Esophagus muscularis mucosa (tissue), 4 donors: ENCODE measurements around the gene TRMT1. TPM values are rescaled to one million over a fixed set of nuclear protein-coding genes. Genes with fewer than 3 reads are reported as not detected.

ENCODE experiments used
- DNase-seq: peaks from one replicate; pipeline ENCODE4 v3.0.0-alpha.2; 2017; ENCODE audit errors: extremely low spot score
- H3K27ac ChIP-seq, 4 donors: fragments of 200-600 bp; sonication (generic); replicated peaks in 1 of 4; 1 replicate in 3 of 4; 2 replicates in 1 of 4; pipeline ENCODE4 v1.5.1; 2016 to 2019; ENCODE audit warnings: mild to moderate bottlenecking in 1 of 4
- H3K27me3 ChIP-seq, 4 donors: fragments of 200-600 bp; sonication (generic); one replicate each; pipeline versions ENCODE4 v1.5.1 to v1.6.0; 2016 to 2019
- H3K36me3 ChIP-seq, 4 donors: fragments of 200-600 bp; sonication (generic); one replicate each; pipeline ENCODE4 v1.5.1; 2016 to 2019
- H3K4me1 ChIP-seq, 4 donors: fragments of 200-600 bp; sonication (generic); one replicate each; pipeline ENCODE4 v1.5.1; 2016 to 2019
- H3K4me3 ChIP-seq, 4 donors: fragments of 200-600 bp; sonication (generic); 1 replicate in 2 of 4; 2 replicates in 2 of 4; pipeline ENCODE4 v1.5.1; 2016 to 2019; ENCODE audit warnings: mild to moderate bottlenecking in 4 of 4, moderate library complexity in 1 of 4
- H3K9me3 ChIP-seq, 4 donors: fragments of 200-600 bp; sonication (generic); 1 replicate in 3 of 4; 2 replicates in 1 of 4; pipeline ENCODE4 v1.5.1; 2016 to 2019
- EP300 ChIP-seq: sonication (generic); formaldehyde crosslinking; IDR thresholded peaks from one replicate; pipeline ENCODE4 v1.6.1; 2017; ENCODE audit warnings: antibody characterized with exemption
- POLR2A ChIP-seq: fragments of 450-650 bp; IDR thresholded peaks from one replicate; pipeline ENCODE4 v1.6.1; 2017; ENCODE audit warnings: antibody characterized with exemption, moderate library complexity, mild to moderate bottlenecking, low read depth
- POLR2AphosphoS5 ChIP-seq, 2 donors: sonication (generic); formaldehyde crosslinking; IDR thresholded peaks; one replicate each; pipeline ENCODE4 v1.6.1; 2017; ENCODE audit warnings: antibody characterized with exemption in 2 of 2
- WGBS: methylation state at CpG from one replicate; pipeline ENCODE4 v1.1.5; 2018; 5-methylcytosine and 5-hydroxymethylcytosine counted together
- intact Hi-C: fragments of 100-400 bp; cut with DNase I; formaldehyde crosslinking; loops from one replicate; pipeline ENCODE4 v1.15.1; 2023
- total RNA-seq, 4 donors: library from RNA; depleted of rRNA; stranded (reverse); fragments of >200 nt; gene quantifications; one replicate each; pipeline versions ENCODE4 v1.1.0 to v1.2.1, GENCODE V29; 2016
- TF ChIP-seq, protein P1 (sequence below), 3 experiments: fragments of 200-600 bp in 2 of 3; fragments of 450-650 bp in 1 of 3; sonication (generic) in 2 of 3; IDR thresholded peaks; one replicate each; pipeline ENCODE4 v1.5.1; 2017 to 2019; ENCODE audit warnings: antibody characterized with exemption in 3 of 3, mild to moderate bottlenecking in 2 of 3, moderate library complexity in 1 of 3

The TRMT1 gene
- total RNA-seq, 4 donors from 2014 or later = 21.4 to 27.6 (median 26.9) TPM

DNA sequence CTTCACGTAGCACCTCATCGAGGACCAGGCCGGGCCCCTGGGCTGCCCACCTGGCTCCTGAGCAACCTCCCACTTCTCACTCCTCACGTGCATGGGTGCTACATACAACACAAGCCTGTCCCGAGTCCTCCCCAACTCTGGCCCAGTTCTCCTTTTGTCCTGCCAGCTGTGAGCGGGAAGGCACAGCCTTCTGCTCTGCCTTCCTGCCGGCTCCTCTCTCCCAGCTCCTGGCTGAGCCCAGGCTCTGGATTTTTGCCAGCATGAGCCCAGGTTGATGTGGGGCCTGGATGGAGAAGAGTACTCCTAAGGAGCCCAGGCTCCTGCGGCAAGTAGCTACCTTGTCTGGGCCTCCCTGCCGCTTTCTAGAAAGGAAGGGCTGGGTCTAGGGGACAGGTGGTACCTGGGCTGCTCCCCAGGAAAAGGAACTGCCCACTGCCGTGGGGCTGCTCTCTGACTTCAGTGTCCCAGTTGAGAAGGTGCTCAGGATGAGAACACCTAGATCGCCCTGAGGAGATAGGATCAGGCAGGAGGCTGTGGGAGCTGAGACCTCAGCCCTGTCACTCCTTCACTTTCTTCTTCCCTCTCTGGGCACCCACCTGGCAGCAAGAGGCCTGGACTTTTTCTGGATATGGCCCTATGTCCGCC lies 37.5 kb downstream of the TRMT1 start:
- Histone ChIP-seq H3K27me3 (no peaks in the 10 kb centered on the region), H3K4me3 (peak overlapping the region in 2 of 4 donors; percentile 9 to 13), H3K4me1 (peaks cover 52 to 82% (median 79%) of the 10 kb centered on the region in 4 donors), H3K36me3 (peaks cover 17 to 77% (median 58%) of the 10 kb centered on the region in 4 donors), H3K9me3 (no peaks in the 10 kb centered on the region), H3K27ac (peak overlapping the region; percentile 77 to 85 (median 82))
- DNase-seq = no peak
- TF ChIP-seq POLR2AphosphoS5 (IDR thresholded peaks at IDR 0.05) (peak in 1 of 2 donors; percentile 30), EP300 (no peak), POLR2A (no peak)
- TF ChIP-seq, protein P1, sequence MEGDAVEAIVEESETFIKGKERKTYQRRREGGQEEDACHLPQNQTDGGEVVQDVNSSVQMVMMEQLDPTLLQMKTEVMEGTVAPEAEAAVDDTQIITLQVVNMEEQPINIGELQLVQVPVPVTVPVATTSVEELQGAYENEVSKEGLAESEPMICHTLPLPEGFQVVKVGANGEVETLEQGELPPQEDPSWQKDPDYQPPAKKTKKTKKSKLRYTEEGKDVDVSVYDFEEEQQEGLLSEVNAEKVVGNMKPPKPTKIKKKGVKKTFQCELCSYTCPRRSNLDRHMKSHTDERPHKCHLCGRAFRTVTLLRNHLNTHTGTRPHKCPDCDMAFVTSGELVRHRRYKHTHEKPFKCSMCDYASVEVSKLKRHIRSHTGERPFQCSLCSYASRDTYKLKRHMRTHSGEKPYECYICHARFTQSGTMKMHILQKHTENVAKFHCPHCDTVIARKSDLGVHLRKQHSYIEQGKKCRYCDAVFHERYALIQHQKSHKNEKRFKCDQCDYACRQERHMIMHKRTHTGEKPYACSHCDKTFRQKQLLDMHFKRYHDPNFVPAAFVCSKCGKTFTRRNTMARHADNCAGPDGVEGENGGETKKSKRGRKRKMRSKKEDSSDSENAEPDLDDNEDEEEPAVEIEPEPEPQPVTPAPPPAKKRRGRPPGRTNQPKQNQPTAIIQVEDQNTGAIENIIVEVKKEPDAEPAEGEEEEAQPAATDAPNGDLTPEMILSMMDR (IDR thresholded peaks at IDR 0.05) = no peak
- 20% methylated on average over 6 of the region's 12 CpGs for WGBS
- intact Hi-C loops = no loop called here

DNA sequence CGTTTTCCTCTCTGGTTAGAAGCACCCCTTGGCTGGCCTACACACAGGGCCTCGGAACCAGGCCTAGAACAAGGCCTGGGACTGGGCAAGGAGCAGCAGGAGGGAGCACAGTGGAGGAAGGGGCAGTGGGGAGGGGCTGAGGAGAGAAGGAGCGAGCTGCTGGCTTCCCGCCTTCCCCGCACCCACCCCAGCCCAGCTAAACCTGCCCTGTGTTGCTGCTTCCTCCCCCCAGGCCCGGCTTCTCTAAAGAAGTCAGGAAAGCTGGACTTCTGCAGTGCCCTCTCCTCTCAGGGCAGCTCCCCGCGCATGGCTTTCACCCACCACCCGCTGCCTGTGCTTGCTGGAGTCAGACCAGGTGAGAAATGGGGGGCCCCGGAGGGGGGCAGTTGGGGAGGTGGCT lies 38.2 kb downstream of the TRMT1 start:
- intact Hi-C loops = no loop called here
- no peak for DNase-seq
- H3K9me3 ChIP-seq = no peaks in the 10 kb centered on the region
- peaks cover 18 to 77% (median 58%) of the 10 kb centered on the region in 4 donors for H3K36me3 ChIP-seq
- 81% methylated on average over 9 of the region's 10 CpGs for WGBS
- no peaks in the 10 kb centered on the region for H3K27me3 ChIP-seq
- no peak for TF ChIP-seq POLR2AphosphoS5 (IDR thresholded peaks at IDR 0.05)
- TF ChIP-seq, protein P1 (IDR thresholded peaks at IDR 0.05) = no peak
- TF ChIP-seq EP300 = no peak
- no peak for TF ChIP-seq POLR2A
- H3K4me1 ChIP-seq = peaks cover 52 to 89% (median 82%) of the 10 kb centered on the region in 4 donors
- H3K4me3 ChIP-seq = no peak overlapping the region
- peak overlapping the region; percentile 77 to 85 (median 82) for H3K27ac ChIP-seq

DNA sequence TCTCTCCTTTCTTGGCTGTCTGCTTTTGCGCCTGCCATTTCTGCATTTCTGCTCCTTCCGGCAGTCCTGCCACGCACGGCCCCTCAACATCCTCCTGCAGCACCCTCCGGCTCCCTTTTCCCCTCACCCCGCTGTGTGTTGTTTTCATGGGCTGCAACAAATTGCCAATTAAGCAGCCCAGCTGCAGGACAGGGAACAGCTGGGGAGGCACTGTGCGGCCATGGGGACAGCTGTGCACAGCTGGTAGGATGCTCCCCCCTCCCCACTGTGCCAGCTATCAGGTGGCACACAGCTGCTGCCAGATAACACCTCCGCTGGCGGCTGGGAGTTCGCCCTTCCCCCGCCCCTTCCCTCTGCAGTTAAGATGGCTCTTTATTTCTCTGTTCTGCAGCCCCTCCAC lies 39.3 kb downstream of the TRMT1 start:
- Histone ChIP-seq H3K9me3 (no peaks in the 10 kb centered on the region), H3K27ac (peak overlapping the region; percentile 77 to 85 (median 82)), H3K36me3 (peaks cover 18 to 72% (median 55%) of the 10 kb centered on the region in 4 donors), H3K4me3 (no peak overlapping the region), H3K27me3 (no peaks in the 10 kb centered on the region), H3K4me1 (peaks cover 47 to 89% (median 83%) of the 10 kb centered on the region in 4 donors)
- 60% methylated on average over 10 of the region's 11 CpGs for WGBS
- TF ChIP-seq POLR2AphosphoS5 (IDR thresholded peaks at IDR 0.05) (peak in 1 of 2 donors; percentile 24), POLR2A (no peak)
- intact Hi-C loops = no loop called here
- no peak for DNase-seq

DNA sequence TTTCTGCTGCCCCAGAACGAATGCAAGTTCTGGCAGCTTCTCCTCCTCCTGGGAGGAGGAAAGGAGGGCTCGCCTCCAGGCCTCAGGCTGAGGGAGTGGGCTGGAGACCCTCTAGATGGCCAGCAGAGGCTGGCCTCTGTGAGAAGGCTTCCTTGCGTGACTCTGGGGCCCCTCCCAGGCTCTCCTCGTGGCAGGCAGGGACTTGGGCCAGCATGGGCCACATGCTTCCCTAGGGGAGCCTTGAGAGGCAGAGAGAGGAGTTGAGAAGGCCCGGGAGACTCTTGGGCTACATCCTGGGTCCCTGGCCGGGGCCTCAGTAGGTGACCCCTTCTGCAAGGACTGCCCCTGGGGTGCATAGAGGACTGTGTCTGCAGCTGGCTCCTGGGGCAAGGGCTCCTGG lies 39.8 kb downstream of the TRMT1 start:
- Histone ChIP-seq H3K4me1 (peaks cover 45 to 89% (median 83%) of the 10 kb centered on the region in 4 donors), H3K9me3 (no peaks in the 10 kb centered on the region), H3K27ac (peak overlapping the region in 3 of 4 donors; percentile 82 to 85 (median 82)), H3K27me3 (no peaks in the 10 kb centered on the region), H3K4me3 (no peak overlapping the region), H3K36me3 (peaks cover 18 to 69% (median 53%) of the 10 kb centered on the region in 4 donors)
- DNase-seq = no peak
- TF ChIP-seq, protein P1 (IDR thresholded peaks at IDR 0.05) = no peak
- no peak for TF ChIP-seq EP300
- intact Hi-C loops = no loop called here
- 55% methylated on average over 6 of the region's 6 CpGs for WGBS

DNA sequence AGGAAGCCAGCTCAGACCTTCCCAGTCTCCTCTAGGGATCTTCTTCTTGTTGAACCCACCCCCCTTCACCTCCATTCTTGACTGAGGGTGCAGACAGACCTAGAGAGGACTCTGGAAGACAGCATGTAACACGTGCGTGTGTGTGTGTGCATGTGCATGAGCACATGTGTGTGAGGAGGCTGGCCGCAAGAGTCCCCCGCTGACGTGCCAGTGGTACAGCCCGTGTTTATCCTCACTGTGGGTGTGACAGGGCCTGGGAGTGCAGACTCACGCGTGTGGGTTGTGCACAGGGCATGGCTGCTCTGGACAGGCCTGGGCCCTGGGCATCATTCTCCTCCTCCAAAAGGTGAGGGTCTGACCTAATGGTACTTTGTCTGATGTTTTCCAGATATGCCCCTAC lies 40.2 kb downstream of the TRMT1 start:
- Histone ChIP-seq H3K4me1 (peaks cover 45 to 89% (median 83%) of the 10 kb centered on the region in 4 donors), H3K27me3 (no peaks in the 10 kb centered on the region), H3K4me3 (no peak overlapping the region), H3K27ac (peak overlapping the region; percentile 38 to 85 (median 82)), H3K9me3 (no peaks in the 10 kb centered on the region), H3K36me3 (peaks cover 18 to 64% (median 51%) of the 10 kb centered on the region in 4 donors)
- 51% methylated on average over 8 of the region's 8 CpGs for WGBS
- TF ChIP-seq, protein P1 (IDR thresholded peaks at IDR 0.05) = no peak
- TF ChIP-seq POLR2AphosphoS5 (IDR thresholded peaks at IDR 0.05) (no peak), EP300 (no peak), POLR2A (no peak)
- intact Hi-C loops = no loop called here
- DNase-seq = no peak
